ENCODE data around the gene TTLL10.

Gene TTLL10

GRCh38 chr1:1208713-1209433 is 35.2 kb downstream of the TTLL10 start:
- DNase-seq, result peak; percentile 49

DNA sequence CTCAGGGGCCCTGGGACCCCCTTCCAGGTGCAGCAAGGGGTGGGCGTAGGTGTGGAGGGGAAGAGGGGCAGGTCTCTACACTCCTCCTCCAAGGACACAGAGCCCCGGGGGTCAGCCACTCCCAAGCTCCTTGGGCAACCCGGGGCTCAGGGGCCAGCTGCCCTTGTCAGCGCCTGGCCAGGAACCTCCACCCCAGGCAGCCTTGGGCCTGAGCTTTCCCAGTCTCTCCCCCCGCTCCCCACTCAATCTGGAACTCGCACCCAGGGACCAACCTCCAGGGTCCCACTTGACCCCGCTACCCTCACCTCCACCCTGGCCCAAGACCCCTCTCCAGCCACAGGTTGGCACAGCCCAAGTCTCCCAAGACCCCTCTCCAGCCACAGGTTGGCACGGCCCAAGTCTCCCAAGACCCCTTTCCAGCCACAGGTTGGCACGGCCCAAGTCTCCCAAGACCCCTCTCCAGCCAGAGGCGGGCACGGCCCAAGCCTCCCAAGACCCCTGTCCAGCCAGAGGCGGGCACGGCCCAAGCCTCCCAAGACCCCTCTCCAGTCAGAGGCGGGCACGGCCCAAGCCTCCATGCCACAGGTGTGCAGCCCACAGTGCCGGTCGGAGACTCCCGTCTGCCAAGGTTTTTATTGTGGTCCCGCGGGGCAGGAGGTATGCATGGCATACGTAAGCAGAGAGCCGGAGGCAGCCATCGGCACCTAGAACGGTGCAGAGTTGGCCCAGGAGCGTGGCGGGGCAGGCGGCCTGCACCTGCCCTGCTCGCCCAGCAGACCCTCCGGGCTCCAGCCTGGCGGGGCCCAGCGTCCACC is 37.3 kb downstream of the TTLL10 start:
- DNase-seq, result peak; percentile 24

GRCh38 chr1:1211541-1212441 is 38.1 kb downstream of the TTLL10 start:
- peak; percentile 28 for DNase-seq

DNA sequence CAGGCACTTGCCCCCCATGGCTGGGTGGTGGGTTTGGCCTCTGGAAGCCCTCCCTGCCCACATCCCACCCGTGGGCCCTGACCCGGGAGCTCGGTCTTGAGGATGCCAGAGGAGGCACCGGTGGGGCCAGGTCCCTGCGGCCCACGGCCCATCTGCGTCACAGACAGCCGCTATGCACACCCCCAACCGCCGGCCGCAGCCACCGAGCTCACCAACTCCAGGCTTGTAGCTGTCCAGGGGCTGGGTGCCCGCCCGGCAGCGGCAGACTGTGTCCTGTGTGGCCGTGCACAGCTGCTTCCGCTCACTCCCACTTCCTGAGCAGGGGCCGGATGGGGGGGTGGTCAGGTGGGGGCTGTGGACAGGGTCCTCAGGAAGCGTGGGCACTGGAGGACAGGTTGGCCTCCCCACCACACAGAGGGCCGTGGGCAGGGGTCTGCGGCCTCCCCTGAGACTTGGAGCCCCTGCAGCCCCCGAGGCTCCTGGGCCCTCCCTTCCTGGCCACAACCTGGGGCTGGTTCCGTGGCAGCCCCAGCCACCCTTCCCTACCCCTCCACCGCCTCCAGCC is 39.2 kb downstream of the TTLL10 start:
- peak; percentile 68 for DNase-seq

GRCh38 chr1:1213345-1214265 is 39.9 kb downstream of the TTLL10 start, which contains the start of gene TNFRSF4:
TNFRSF4 (minus strand) TSS chr1:1214153; CDS start chr1:1214127, 26 bp downstream.
- DNase-seq, result no peak

GRCh38 chr1:1215080-1215676 is 41.5 kb downstream of the TTLL10 start:
- no peak for DNase-seq

GRCh38 chr1:1215881-1216605 is 42.4 kb downstream of the TTLL10 start:
- no peak for DNase-seq

GRCh38 chr1:1216770-1217620 is 43.3 kb downstream of the TTLL10 start:
- DNase-seq, result no peak

DNA sequence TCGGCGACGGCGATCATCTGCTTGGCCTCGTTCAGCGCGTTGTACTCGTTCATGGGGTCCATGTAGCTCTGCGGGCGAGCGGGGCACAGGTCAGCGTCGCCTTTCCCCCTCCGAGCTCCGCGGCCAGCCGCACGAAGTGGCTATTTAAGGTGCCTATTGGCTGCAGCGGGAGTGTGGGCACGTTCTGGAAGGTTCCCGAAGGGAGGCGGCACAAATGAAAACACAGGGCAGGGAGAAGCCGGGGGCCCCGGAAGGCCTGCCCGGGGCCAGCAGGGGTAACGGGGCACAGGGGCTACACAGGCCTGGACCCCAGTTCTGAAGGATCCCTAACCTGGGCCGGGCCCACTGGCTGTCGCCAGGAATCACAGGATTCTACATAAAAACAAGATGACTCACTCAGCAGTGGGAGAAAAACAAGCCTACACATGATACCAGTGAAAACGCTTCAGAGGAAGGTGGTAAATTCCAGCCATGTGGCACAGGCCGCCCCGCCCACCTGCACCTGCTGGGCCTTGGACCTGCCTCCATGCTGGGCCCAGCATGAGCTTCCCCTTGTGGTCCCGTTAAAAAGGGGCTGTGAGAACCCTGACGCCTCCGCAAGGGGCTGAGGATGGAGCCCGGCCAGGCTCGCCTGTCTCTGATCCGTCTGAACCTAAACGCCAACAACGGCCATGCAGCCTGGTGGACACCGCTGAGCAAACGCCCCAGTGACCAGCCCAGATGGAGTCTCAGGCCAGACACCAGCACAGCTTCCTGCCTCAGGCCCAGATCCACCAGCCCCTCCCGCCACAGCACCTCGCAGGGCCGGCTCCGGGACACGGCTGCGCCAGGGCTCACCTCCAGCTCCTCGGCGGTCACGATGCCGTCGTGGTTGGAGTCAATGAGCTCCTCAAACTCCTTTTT is 44.2 kb downstream of the TTLL10 start:
- DNase-seq, result no peak

- DNase-seq, result no peak
These were observed 45.0 kb downstream of the TTLL10 start for GRCh38 chr1:1218524-1219200.

DNA sequence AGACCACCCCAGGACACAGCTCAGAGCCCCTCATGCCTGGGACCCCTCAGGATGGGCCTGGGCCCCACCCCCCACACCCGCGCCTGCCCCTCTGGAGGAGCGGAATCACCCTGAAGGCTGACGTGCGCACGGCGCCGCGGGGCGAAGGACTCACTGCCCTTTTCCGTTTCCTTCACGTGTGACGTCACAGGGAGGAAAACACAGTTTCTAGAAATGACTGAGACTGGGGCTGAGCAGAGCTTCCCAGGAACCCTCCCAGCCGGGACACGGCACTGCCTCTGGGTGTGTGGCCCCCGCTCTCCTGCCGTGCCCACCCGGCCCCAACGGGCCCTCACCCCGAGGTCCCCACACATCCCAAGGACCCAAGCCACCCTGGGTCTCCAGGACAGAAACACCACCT is 45.7 kb downstream of the TTLL10 start:
- no peak for DNase-seq

- DNase-seq, result no peak
These were observed 46.5 kb downstream of the TTLL10 start for GRCh38 chr1:1220197-1220596.

- no peak for DNase-seq
These were observed 48.4 kb downstream of the TTLL10 start for GRCh38 chr1:1221887-1222574.

DNA sequence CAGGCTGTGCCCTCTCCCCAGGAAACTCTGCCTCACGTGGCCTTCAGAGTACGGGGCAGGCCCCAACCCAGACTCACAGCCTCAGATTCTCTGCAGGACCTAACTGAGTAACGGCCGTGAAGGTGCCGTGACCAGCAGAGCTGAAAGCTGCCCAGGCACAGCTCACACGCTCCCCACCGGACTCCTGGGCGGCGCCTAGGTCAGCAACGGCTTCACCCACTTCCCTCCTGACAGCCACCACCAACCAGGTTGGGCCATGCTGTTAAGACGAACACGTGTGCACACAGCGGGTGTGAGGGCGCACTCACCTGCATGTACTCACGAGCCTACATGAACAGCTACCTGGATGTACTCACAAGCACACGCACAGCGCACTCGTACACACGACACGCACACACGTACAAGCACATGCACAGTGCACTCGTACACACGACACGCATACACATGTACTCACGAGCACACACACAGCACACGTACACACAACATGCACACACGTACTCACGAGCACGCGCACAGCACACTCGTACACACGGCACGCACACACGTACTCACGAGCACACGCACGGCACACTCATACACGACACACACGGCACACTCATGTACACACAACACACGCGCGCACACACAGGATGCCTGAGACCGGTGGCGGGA is 49.0 kb downstream of the TTLL10 start:
- DNase-seq, result no peak

- no peak for DNase-seq
These were observed 49.6 kb downstream of the TTLL10 start for GRCh38 chr1:1223321-1223720.

DNA sequence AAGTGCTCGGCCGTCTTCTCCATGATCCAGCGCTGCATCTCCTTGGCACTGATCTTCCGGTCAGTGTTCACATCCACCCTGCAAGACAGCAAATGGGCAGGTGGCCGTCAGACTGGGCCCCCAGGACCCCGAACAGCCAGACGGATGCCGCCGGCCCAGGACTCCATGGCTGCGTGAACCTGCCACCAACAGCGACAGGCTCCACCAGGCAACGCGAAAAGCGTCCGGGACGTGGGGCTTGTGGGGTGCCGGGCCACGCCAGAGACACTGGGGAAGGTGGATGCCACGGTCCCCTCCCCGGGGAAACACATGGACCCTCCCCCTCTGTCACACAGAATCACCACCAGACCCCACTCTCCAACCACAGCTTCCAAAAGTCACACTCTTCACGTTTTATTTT is 50.2 kb downstream of the TTLL10 start:
- no peak for DNase-seq

Measured in left hindlimb (tissue), 1 donor.